Esophagus (tissue), 2 donors: ENCODE results near the gene HMG20B. TPM values are rescaled to one million over a fixed set of nuclear protein-coding genes. Genes with fewer than 3 reads are reported as not detected.

Experiments
- H3K27ac ChIP-seq, 2 donors: one replicate each; pipeline ENCODE4 v1.5.1; 2013; ENCODE audit warnings: low read depth in 2 of 2, mild to moderate bottlenecking in 2 of 2, inconsistent platforms in 1 of 2, low read length in 1 of 2, moderate library complexity in 1 of 2
- H3K27me3 ChIP-seq, 2 donors: one replicate each; pipeline ENCODE4 v1.6.1; 2013; ENCODE audit warnings: low read length in 2 of 2, control low read depth in 1 of 2, mild to moderate bottlenecking in 1 of 2; ENCODE audit not compliant: insufficient read depth in 2 of 2, control insufficient read depth in 1 of 2
- H3K36me3 ChIP-seq, 2 donors: one replicate each; pipeline ENCODE4 v1.6.1; 2013; ENCODE audit warnings: low read length in 1 of 2; ENCODE audit not compliant: control insufficient read depth in 2 of 2, insufficient read depth in 2 of 2
- H3K4me1 ChIP-seq, 2 donors: one replicate each; pipeline ENCODE4 v1.6.1; 2013; ENCODE audit warnings: low read length in 1 of 2; ENCODE audit not compliant: control insufficient read depth in 2 of 2, insufficient read depth in 2 of 2
- H3K4me3 ChIP-seq, 2 donors: one replicate each; pipeline ENCODE4 v1.5.1; 2013; ENCODE audit warnings: low read length in 2 of 2, mild to moderate bottlenecking in 2 of 2, low read depth in 1 of 2, moderate library complexity in 1 of 2
- H3K9me3 ChIP-seq, 2 donors: one replicate each; pipeline ENCODE4 v1.6.1; 2013; ENCODE audit warnings: mild to moderate bottlenecking in 2 of 2, low read depth in 1 of 2, low read length in 1 of 2, moderate library complexity in 1 of 2; ENCODE audit not compliant: control insufficient read depth in 2 of 2, insufficient read depth in 1 of 2
- WGBS, 2 donors: extraction: QIAGEN DNeasy Blood & Tissue Kit; methylation state at CpG; one replicate each; pipeline ENCODE4 v1.1.7; 2013; 5-methylcytosine and 5-hydroxymethylcytosine counted together
- polyA plus RNA-seq, 2 donors: library from polyadenylated mRNA; stranded (reverse); fragments of 200-250 nt; gene quantifications; one replicate each; pipeline ENCODE4 v1.2.3, GENCODE V29; 2013
- donor health status: healthy with polysubstance abuse.
- donor health status: Bipolar disorder and iron deficiency.

Gene HMG20B
- 10 to 100 TPM; 62.1 to 68.4 TPM for polyA plus RNA-seq

DNA sequence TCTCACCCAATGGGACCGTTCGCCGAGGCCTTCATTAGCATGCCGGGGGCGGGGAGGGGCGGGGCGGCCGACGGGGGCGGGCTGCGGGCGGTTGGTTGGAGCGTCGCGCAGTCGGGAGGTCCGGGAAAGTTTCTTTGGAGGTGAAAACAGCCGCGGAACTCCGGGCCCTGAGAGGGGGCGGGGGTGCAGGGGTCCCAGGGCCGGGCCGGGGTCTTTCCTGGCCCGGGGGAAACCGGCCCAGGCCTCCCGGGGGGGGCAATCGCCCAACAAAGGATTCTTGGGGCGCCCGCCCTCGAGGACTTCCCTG is at the start of gene HMG20B:
HMG20B (plus strand) TSS at position 90 of the 307 bp plus-strand sequence. CDS start 366 bp downstream, outside the sequence.
- 1 to 2% methylated on average over 20 to 30 of the region's 30 CpGs for WGBS, 2 donors
- H3K36me3 ChIP-seq: peaks cover 0 to 4% of the 10 kb centered on the region in 2 donors
- peak within 1 kb of the TSS; percentile 59 to 66 for H3K4me3 ChIP-seq
- no peaks in the 10 kb centered on the region for H3K27me3 ChIP-seq
- peaks cover 0 to 3% of the 10 kb centered on the region in 2 donors for H3K9me3 ChIP-seq
- H3K4me1 ChIP-seq: peaks cover 3 to 22% of the 10 kb centered on the region in 2 donors
- H3K27ac ChIP-seq: peak within 1 kb of the TSS; percentile 62 to 72

DNA sequence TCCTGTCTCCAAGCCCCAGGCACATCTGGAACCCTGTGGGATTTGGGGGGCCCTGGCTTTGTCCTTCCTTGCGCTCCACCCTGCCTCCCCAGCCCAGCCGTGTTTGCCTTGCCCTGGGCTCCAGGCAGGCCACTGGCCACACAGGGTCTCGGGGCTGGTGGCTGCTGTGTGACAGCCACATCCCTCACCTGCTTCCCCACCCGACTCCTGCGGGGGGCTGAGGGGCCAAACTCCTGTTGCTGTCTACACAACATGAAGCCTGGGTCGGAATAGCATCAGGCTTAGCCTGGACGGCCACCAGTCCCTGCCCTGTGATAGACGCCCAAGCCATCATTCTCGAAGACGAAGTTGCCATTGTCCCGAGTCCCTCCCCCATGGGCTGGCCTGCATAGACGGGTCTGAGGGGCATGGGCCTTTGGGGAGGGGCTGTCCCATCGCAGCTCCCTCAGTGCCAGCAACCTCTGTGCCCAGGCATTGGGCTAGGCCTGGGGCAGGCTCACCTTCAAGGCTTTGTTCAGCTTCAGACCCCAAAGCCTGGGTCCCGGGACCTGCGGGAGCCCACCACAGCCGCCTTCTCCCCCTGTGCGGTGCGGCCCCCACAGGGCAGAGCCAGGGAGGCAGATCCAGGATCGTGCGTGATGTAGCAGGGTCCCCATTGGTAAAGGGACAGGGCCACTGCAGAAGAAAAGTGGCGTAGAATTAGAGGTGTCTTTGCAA is 49.2 kb upstream of the HMG20B start:
- H3K36me3 ChIP-seq: peaks cover 9 to 57% of the 10 kb centered on the region in 2 donors
- H3K4me3 ChIP-seq: no peak overlapping the region
- no peaks in the 10 kb centered on the region for H3K9me3 ChIP-seq
- 91 to 93% methylated on average over 20 to 21 of the region's 21 CpGs for WGBS, 2 donors
- H3K27me3 ChIP-seq: no peaks in the 10 kb centered on the region
- no peak overlapping the region for H3K27ac ChIP-seq
- H3K4me1 ChIP-seq: peaks cover 5 to 9% of the 10 kb centered on the region in 2 donors

GRCh38 chr19:3524078-3524842 is 48.5 kb upstream of the HMG20B start:
- Histone ChIP-seq H3K27me3 (no peaks in the 10 kb centered on the region), H3K36me3 (peaks cover 9 to 61% of the 10 kb centered on the region in 2 donors), H3K27ac (no peak overlapping the region), H3K4me1 (peaks cover 5 to 9% of the 10 kb centered on the region in 2 donors), H3K9me3 (no peaks in the 10 kb centered on the region), H3K4me3 (no peak overlapping the region)
- 93 to 94% methylated on average over 30 to 33 of the region's 33 CpGs for WGBS, 2 donors

DNA sequence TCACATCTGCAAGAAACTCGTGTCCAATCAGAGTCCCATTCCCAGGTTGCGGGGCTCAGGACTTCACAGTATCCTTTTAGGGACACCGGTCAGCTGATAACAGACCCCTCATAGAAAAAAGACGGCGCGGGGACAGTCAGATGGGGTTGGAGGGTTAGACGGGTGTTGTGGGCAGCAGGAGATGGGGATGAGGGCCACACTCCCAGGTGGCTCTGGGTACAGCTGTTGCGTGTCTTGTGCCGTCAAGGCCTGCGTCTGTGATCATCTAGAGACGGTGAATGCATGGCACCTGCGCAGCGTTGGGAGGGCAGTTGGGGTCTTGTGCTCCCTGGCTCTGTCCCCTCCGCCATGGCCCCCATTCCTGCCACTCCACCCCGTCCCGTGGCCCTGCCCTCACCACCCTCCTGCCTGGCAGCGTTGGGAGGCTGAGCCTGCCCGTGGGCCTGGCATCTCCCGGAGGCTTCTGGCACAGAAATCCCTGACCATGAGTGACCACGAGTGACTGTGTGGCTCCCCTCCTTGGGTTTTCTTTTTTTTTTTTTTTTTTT is 47.8 kb upstream of the HMG20B start:
- 95% methylated on average over 20 of the region's 20 CpGs for WGBS, 2 donors
- H3K9me3 ChIP-seq: no peaks in the 10 kb centered on the region
- no peak overlapping the region for H3K4me3 ChIP-seq
- no peaks in the 10 kb centered on the region for H3K27me3 ChIP-seq
- peaks cover 4 to 9% of the 10 kb centered on the region in 2 donors for H3K4me1 ChIP-seq
- no peak overlapping the region for H3K27ac ChIP-seq
- H3K36me3 ChIP-seq: peaks cover 9 to 60% of the 10 kb centered on the region in 2 donors

GRCh38 chr19:3526507-3527237 is 46.1 kb upstream of the HMG20B start:
- H3K9me3 ChIP-seq: no peaks in the 10 kb centered on the region
- H3K4me3 ChIP-seq: no peak overlapping the region
- H3K27me3 ChIP-seq: no peaks in the 10 kb centered on the region
- H3K36me3 ChIP-seq: peaks cover 21 to 72% of the 10 kb centered on the region in 2 donors
- WGBS, 2 donors: 94% methylated on average over 28 of the region's 28 CpGs
- H3K4me1 ChIP-seq: peaks cover 0 to 4% of the 10 kb centered on the region in 2 donors
- H3K27ac ChIP-seq: no peak overlapping the region

DNA sequence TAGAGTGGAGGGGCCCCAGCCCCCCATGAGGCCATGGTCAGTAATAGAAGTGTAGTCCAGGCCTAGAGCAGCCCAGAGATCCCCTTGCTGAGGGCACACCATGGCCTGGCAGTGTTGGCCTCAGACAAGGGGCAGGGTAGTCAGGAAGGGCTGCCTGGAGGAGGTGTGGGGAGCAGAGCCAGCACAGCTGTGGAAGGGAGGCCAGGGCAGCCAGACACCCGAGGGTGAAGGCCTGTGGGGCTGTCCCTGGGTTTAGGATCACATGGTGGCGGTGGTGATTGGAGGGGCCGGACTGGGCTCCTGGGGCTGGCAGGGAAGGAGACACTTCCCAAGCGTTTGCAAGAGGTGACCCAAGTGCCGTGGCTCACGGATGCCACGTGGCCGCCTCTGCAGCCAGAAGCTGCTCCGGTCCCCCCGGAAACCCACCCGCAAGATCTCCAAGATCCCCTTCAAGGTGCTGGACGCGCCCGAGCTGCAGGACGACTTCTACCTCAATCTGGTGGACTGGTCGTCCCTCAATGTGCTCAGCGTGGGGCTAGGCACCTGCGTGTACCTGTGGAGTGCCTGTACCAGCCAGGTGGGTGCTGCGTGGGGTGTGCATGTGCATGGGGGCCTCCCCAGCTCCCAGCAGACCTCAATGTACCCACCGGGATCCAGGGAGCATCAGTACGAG is 45.4 kb upstream of the HMG20B start:
- no peaks in the 10 kb centered on the region for H3K4me1 ChIP-seq
- H3K27me3 ChIP-seq: no peaks in the 10 kb centered on the region
- no peak overlapping the region for H3K27ac ChIP-seq
- WGBS, 2 donors: 96 to 97% methylated on average over 21 of the region's 21 CpGs
- H3K36me3 ChIP-seq: peaks cover 27 to 74% of the 10 kb centered on the region in 2 donors
- H3K4me3 ChIP-seq: no peak overlapping the region
- no peaks in the 10 kb centered on the region for H3K9me3 ChIP-seq

- Histone ChIP-seq H3K4me3 (no peak overlapping the region), H3K27ac (no peak overlapping the region), H3K36me3 (peaks cover 31 to 79% of the 10 kb centered on the region in 2 donors), H3K27me3 (no peaks in the 10 kb centered on the region), H3K9me3 (no peaks in the 10 kb centered on the region), H3K4me1 (no peaks in the 10 kb centered on the region)
- 96 to 98% methylated on average over 14 of the region's 14 CpGs for WGBS, 2 donors
Measured at GRCh38 chr19:3528080-3528479, 44.7 kb upstream of the HMG20B start.

GRCh38 chr19:3528539-3529211 is 44.1 kb upstream of the HMG20B start:
- Histone ChIP-seq H3K27me3 (no peaks in the 10 kb centered on the region), H3K36me3 (peaks cover 32 to 79% of the 10 kb centered on the region in 2 donors), H3K4me1 (no peaks in the 10 kb centered on the region), H3K27ac (no peak overlapping the region), H3K4me3 (no peak overlapping the region), H3K9me3 (no peaks in the 10 kb centered on the region)
- WGBS, 2 donors: 95 to 96% methylated on average over 20 of the region's 20 CpGs
